HG03097 (cell line): ENCODE data around the gene CCDC91.
"Not testable (repeated sequence)": the region's sequence is repeated elsewhere in the genome, so short reads cannot be mapped to it uniquely, and the experiment has no call there.

Source experiments
- ATAC-seq: cut with Tn5 transposase; IDR thresholded peaks from one replicate; pipeline ENCODE4 v1.9.1; 2021; ENCODE audit not compliant: unreplicated experiment, low FRiP score

CCDC91 gene

DNA sequence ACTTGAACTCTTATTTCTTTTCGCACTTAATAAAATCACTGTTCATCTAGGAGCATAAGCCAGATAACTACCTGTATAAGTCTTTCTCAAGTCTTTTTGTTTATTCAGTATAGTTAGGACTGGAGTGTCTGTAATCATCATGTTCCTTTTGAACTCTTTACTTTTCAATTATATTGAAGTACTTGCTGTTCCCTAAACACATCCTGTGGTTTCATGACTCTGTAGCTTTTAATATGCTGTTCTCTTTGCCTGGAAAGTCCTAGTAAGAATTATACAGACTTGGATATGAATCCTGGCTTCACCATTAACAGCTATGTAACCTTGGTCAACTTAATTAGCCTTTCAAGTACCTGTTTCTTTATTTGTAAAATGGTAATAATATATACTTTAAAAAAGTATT, 88.2 kb downstream of the CCDC91 start:
- no peak for ATAC-seq

DNA sequence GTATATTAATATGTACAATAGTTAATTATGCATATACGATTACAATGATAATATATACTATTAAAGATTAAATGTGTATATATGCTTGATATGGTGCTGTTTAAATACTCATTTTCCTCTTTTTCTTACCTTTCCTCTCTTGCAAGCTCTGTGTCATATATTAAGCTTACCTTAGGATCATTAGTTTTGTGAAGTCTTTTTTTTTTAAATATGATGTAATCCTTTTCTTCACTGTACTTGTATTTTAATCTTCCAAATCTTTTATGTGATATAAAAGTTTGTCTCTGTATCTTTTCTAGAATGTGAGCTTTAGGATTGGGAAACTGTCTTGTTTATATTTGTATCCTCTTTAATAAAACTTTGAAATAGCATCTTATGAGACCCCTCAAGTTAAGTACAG, 88.7 kb downstream of the CCDC91 start:
- ATAC-seq: no peak

DNA sequence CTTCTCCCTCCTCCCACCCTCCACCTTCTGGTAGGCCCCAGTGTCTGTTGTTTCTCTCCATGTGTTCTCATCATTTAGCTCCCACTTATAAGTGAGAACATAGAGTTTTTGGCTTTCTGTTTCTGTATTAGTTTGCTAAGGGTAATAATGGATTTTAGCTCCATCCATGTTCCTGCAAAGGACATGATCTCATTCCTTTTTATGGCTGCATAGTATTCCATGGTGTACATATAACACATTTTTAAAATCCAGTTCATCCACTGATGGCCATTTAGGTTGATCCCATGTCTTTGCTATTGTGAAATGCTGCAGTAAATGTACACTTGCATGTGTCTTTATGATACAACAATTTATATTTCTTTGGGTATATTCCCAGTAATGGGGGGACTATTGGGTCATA, 96.1 kb downstream of the CCDC91 start:
- ATAC-seq: no peak

DNA sequence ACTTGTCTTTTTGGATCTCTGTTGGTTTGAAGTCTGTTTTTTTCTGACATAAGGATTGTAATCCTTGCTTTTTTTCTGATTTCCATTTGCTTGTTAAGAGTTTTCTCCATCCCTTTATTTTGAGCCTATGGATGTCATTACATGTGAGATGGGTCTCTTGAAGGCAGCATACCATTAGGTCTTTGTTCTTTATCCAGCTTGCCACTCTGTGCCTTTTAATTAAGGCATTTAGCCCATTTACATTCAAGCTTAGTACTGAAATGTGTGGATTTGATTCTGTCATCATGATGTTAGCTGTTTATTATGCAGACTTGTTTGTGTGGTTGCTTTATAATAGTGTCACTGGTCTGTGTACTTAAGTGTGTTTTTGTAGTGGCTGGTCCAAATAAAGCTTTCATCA, 100.0 kb downstream of the CCDC91 start:
- no peak for ATAC-seq

DNA sequence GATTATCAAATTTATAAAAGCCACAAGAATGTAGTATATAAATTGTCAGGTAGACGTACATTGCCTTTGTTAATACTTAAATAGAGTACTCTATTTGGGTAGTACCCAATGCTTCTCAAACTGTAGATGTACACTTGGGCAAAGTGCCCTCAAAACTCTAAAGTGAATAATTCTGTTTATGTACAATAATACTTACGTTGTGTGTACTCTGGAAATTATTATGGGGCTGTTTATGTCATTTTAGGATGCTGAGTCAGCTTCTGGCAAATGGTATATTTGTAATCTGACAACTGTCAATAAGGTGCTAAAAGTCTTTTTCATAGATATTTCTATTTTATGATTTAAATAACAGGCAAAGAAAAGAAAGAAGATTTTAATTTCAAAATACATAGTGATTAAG, 102.4 kb downstream of the CCDC91 start:
- no peak for ATAC-seq

DNA sequence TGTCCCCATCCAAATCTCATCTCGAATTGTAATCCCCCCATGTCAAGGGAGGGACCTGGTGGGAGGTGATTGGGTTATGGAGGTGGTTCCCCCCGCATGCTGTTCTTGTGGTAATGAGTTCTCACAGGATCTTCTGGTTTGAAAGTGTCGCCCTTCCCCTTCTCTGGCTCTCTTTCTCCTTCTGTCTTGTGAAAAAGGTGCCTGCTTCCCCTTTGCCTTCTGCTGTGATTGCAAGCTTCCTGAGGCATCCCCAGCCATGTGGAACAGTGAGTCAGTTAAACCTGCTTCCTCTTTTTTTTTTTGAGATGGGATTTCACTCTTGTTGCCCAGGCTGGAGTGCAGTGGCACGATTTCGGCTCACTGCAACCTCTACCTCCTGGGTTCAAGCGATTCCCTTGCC, 104.0 kb downstream of the CCDC91 start:
- no peak for ATAC-seq

DNA sequence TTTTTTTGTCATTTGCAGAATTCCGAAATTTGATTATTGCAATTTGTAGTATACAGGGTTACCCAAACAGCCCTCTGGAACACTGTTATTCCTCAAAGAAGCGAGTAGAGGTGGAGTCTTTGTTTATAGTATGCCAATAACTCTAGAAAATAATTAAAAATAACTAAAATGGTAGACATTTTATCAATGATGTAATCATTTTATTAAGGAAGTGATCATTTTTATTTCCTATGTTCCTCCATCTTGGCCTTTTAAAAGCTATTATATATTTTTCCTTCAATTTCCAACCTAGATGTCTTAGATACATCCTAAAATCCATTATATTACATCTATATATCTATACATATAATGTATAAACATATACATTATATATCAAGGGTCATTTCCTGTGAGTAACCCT, 106.0 kb downstream of the CCDC91 start:
- ATAC-seq: no peak

DNA sequence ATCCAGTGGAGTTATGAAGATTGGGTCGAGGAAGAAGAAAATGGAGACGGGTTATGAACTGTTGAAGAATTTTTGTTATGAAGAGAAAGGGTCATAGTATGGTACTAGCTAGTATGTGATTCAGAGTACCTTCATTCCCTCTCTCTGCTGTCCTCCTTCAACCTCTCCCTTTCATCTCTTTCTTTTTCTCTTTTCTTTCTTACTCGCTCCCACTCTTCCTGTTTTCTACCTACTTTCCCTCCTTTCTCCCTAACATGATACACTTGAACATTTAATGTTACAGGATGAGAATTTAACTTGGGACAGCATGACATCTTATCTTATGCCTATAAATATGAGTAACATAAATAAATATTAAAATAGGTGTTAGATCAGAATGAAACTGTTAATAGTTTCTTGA, 112.9 kb downstream of the CCDC91 start:
- no peak for ATAC-seq

DNA sequence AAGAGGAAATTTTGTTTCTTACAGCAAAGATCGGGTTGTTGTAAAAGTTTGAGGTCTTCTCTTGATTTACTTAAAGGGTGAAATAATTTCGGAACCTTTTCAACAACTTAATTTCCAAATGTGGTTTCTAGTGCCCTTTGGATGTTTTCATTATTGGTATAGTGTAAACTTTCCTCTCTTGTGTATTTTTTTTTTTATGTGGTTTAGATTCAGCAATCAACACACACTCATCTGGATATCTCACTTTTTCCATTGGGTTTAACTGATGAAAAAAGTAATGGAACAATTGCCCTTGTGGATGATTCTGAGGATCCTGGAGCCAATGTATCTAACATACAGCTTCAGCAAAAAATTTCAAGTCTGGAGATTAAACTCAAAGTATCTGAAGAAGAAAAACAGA, 116.3 kb downstream of the CCDC91 start:
- no peak for ATAC-seq

DNA sequence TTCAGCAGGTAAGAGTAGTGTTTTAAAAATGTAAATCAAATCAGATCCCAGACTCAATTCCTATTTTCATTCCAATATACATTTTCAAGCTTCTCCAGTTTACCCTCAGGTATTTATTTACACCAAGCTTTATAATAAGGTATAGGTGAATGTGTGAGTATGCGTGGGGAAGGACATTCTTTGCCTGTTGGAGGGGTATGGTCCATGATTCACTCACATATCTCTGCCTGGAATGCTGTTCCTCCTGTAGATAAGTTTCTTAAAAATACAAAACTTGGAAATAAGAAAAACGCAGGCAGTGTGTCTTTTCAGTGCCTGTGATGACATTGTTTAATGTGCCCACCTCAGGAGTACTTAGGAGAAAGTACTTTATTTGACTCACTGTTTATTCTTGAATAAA, 118.6 kb downstream of the CCDC91 start:
- no peak for ATAC-seq

DNA sequence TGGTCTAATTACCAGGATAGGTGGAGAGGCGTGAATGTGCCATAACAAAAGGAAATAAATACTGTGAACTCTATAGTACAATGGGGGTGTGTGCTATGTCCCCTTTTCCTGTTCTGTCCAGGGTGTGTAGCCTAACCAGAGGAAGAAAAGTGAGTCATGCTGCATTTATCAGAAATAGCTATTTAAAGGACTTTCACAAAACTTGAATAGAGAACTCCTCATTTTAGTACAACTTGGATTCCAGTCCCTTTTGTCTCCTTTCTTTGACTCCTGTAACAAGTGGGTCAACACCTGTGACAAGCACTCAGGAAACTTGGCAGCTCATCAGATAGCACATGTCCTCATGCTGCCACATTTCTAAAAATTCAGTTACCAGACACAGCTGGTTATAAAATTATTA, 123.4 kb downstream of the CCDC91 start:
- ATAC-seq: no peak

DNA sequence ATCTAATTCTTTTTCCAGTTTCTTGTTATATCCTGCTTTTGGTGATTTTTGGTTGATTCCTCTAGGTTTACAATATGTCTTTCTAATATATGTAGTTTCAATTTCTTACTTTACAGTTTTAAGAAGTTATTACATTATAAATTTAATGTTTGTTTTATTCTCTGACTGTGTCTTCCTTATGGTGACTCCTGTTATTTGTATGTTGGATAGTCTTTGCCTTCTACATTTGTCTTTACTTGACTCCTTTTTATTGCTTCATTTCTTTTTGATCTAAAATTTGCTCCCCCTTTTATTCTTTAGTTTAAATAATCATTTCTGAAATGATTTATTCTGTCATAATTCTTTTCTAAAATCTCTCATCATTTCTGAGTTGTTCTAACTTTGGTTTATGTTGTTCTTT, 125.8 kb downstream of the CCDC91 start:
- ATAC-seq: no peak

DNA sequence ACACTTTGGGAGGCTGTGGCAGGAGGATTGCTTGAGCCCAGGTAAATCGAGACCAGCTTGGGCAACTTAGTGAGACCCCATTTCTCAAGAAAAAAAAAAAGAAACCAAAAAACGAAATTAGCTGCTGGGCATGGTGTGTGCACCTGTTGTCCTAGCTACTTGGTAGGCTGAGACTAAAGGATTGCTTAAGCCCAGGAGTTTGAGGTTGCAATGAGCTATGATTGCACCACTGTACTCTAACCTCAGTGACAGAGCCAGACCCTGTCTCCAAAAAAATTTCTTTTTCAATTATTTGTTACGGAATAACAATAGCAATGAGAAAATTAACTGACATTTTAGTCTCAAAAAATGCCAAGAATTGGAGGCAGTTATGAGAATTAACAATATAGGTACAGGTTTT, 128.0 kb downstream of the CCDC91 start:
- ATAC-seq: no peak

DNA sequence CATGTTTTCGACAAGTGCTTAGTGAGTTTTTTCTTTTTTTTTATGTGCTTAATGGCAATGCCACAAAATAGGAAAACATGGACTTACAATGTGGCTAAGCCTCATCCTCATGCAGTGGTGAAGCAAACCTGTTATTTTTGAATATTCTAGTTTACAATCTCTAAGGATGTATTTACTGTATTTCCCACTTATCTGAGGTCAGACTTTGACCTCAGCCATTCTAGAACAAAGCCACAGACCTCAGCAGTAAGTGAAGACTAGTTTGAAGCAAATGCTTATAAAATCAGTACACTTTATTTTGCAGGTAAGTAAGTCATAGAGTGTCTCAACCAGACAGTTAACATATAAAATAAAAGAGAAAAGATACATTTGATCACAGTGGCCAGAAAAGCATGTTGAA, 130.1 kb downstream of the CCDC91 start:
- no peak for ATAC-seq

DNA sequence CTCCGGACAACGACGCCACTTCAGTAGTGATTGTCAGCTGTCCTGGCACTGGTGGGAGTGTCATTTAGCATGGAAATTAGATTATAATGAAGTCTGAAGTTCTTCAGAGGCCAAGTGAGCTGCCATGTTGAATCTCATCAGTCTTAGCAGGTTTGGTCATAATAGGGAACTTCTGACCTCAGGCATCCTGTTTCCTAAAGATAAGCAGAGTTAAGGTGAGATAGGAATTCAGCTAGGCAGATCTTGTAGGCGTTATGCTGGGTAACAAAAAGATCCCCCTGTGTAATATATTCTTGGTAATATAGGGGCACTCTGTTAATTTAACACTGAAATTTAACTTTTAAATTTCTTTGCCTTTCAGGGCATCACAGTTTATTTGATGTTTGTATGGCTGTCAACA, 137.5 kb downstream of the CCDC91 start:
- ATAC-seq: no peak

DNA sequence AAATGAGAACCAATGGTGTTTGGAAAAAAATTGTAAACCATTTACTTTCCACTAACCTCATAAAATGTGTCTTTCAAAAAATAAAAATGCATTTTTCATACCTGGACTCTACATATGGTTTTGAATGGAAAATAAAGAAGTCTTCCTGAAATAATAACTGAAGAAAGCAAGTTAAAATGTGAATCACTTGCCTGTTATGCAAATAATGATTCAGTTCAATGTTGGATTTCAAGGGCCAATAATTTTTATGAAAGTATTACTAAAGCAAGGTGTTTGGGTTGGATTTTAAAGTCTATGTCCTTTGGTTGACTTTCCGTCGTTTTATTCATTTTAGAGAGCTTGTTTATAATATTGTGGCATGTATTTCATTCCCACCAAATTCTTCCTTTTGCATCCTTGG, 138.7 kb downstream of the CCDC91 start:
- ATAC-seq: no peak

DNA sequence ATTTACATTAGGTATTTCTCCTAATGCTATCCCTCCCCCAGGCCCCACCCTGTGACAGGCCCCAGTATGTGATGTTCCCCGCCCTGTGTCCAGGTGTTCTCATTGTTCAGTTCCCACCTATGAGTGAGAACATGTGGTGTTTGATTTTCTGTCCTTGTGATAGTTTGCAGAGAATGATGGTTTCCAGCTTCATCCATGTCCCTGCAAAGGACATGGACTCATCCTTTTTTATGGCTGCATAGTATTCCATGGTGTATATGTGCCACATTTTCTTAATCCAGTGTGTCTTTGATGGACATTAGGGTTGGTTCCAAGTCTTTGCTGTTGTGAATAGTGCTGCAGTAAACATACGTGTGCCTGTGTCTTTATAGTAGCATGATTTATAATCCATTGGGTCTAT, 139.5 kb downstream of the CCDC91 start:
- not testable (repeated sequence) for ATAC-seq

DNA sequence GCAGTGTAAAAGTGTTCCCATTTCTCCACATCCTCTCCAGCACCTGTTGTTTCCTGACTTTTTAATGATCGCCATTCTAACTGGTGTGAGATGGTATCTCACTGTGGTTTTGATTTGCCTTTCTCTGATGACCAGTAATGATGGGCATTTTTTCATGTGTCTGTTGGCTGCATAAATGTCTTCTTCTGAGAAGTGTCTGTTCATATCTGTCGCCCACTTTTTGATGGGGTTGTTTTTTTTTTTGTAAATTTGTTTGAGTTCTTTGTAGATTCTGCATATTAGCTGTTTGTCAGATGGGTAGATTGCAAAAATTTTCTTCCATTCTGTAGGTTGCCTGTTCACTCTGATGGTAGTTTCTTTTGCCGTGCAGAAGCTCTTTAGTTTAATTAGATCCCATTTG, 140.0 kb downstream of the CCDC91 start:
- not testable (repeated sequence) for ATAC-seq

DNA sequence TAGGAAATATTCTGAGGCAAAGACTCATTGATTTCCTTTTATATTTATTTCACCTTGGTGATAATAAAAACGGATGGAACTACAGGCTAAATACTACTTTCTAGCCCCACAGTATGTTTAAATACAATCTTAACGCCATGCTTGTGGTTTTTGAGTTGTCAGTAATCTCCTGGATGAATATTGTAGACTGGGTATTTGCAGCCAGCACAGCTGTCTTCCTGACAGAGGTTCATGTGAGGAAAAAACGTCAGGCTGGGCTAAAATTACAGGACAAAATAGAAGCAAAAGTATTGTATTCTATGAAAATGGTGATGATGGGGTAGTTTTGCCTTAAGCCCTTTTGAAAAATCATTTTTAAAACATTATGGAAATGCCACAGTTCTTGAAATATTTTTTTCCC, 140.9 kb downstream of the CCDC91 start:
- no peak for ATAC-seq

DNA sequence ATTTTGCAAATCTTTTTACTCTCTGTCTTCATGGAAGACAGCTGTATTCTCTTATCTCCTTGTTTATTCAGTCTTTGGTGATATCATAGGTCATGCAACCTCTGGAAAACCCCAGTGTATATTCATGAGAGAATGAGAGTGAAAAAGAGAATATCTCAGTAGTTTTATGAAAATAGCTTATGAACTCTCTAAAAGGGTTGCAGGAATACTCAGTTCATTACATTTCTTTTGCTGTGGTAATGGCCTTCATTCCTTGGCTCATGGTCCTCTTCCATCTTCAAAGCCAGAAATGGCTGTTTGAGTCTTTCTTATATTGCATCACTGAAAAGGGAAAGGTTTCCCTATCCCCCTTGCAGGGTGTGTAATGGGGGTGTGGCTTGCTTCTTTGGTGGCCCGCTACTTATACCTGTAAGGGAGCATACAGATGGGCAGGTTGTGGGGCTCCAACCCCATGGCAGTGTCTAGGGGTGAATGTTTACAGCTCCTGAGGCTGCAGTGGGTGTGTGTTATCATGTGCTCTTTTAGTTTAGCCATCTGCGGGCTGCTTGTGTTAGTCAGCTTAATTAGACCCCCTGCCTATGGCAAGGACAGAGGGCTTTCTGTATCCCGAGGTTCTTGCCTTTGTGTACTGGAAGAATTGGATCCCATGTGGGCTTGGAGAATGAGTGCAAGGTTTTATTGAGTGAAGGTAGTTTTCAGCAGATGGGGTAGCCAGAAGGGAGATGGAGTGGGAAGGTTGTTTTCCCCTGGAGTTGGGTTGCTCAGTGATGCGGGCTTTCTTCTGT, 150.2 kb downstream of the CCDC91 start:
- no peak for ATAC-seq

DNA sequence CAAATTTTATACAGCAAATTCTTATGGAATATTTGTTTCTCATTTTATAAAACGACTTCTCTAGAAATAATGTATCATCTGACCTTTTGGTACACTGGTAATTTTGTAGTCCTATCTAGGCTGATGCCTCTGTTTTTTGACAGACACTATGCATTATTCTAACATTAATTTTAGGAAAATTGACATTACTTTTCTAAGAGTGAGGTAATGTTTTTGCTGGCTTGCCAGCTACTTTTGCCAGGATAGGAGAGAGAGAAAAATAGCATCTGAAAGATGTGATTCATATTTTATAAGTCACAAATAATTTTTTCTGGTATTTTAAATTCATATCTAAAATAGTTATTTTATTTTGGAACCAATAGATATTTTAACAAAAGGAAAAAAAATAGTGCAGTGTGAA, 153.5 kb downstream of the CCDC91 start:
- no peak for ATAC-seq

DNA sequence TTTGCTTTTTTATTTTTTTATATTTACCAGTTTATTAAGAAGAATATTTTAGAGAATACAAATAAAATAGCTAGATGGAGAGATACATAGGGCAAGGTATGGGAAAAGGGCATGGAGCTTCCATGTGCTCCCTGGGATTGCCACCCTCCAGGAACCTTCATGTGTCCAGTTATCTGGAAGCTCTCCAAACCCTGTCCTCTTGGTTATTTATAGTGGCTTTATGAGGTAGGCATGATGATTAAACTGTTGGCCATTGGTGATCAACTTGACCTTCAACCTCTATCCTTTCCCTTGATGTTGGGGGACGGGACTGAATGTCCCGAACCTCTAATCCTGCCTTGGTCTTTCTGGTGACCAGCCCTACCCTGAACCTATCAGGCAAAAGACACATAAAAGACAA, 156.3 kb downstream of the CCDC91 start:
- no peak for ATAC-seq

DNA sequence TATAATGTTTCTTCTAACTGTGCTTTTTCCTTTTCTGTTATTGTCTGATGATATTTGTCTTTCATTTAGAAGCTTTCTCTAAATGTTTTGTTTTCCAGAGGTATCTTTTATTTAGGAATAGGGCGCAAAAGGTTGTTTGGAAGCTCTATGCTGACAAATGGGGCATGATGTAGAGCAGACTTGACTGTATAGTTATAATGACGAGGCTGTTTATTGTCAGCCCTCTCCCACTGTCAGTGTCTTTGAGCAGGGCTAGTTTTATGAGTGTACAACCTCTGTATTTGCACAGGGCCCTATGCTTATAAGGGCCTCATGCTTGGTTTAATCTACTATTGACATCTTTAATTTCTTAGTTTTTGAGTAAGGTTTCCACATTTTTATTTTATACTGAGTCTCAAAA, 158.9 kb downstream of the CCDC91 start:
- ATAC-seq: no peak
